ENCODE measurements around the gene KHDC1. TPM values are rescaled to one million over a fixed set of nuclear protein-coding genes. Genes with fewer than 3 reads are reported as not detected.
A peak's percentile ranks its signal among the peaks of the same experiment; 100 is the strongest.
"Not testable (repeated sequence)": the region's sequence is repeated elsewhere in the genome, so short reads cannot be mapped to it uniquely, and the experiment has no call there.

Gene KHDC1
- total RNA-seq, 1 experiment from 2014 or later: 0.66 TPM

GRCh38 chr6:73282871-73283270 lies 19.9 kb upstream of the KHDC1 start:
- H3K4me1 ChIP-seq (replicated peaks): no peaks in the 10 kb centered on the region
- H3K9me3 ChIP-seq (replicated peaks): no peaks in the 10 kb centered on the region; the same call in 1 of the 2 replicates
- no peak overlapping the region for H3K27ac ChIP-seq
- H3K27me3 ChIP-seq (replicated peaks): no peaks in the 10 kb centered on the region
- no peak for DNase-seq (ENCODE audit: low read depth in 1 of 2, low spot score in 2 of 2)
- H3K36me3 ChIP-seq: no peaks in the 10 kb centered on the region
- H3K4me3 ChIP-seq: no peak overlapping the region

- not testable (repeated sequence) for H3K9me3 ChIP-seq (replicated peaks); H3K27ac ChIP-seq; H3K27me3 ChIP-seq (replicated peaks); DNase-seq (ENCODE audit: low read depth in 1 of 2, low spot score in 2 of 2); H3K36me3 ChIP-seq; H3K4me1 ChIP-seq (replicated peaks); H3K4me3 ChIP-seq
These were observed 18.7 kb upstream of the KHDC1 start for GRCh38 chr6:73281684-73282083.

- not testable (repeated sequence) for H3K27me3 ChIP-seq (replicated peaks); H3K4me3 ChIP-seq; H3K9me3 ChIP-seq (replicated peaks); H3K4me1 ChIP-seq (replicated peaks)
- Histone ChIP-seq H3K27ac (peak overlapping the region; percentile 53), H3K36me3 (peaks cover 24% of the 10 kb centered on the region)
- peak; percentile 55 to 58 for DNase-seq (ENCODE audit: low read depth in 1 of 2, low spot score in 2 of 2)
These were observed 6.3 kb upstream of the KHDC1 start for GRCh38 chr6:73269296-73269695.

GRCh38 chr6:73268896-73269295 lies 5.9 kb upstream of the KHDC1 start:
- not testable (repeated sequence) for H3K4me3 ChIP-seq; H3K9me3 ChIP-seq (replicated peaks); H3K27me3 ChIP-seq (replicated peaks); DNase-seq (ENCODE audit: low read depth in 1 of 2, low spot score in 2 of 2); H3K27ac ChIP-seq
- Histone ChIP-seq H3K36me3 (peaks cover 20% of the 10 kb centered on the region), H3K4me1 (replicated peaks) (peaks cover 12% of the 10 kb centered on the region)

- DNase-seq (ENCODE audit: low read depth in 1 of 2, low spot score in 2 of 2): no peak
- Histone ChIP-seq H3K27ac (no peak overlapping the region), H3K27me3 (replicated peaks) (no peaks in the 10 kb centered on the region), H3K4me1 (replicated peaks) (peaks cover 24% of the 10 kb centered on the region), H3K9me3 (replicated peaks) (no peaks in the 10 kb centered on the region), H3K36me3 (no peaks in the 10 kb centered on the region), H3K4me3 (no peak overlapping the region)
These were observed 1.4 kb upstream of the KHDC1 start for GRCh38 chr6:73264446-73264845.

- Histone ChIP-seq H3K27me3 (replicated peaks) (no peaks in the 10 kb centered on the region), H3K36me3 (no peaks in the 10 kb centered on the region), H3K4me3 (peak overlapping the region; percentile 51), H3K9me3 (replicated peaks) (no peaks in the 10 kb centered on the region), H3K27ac (0 out of 2 replicates have a peak overlapping the region, but pooled peaks have one; percentile 21), H3K4me1 (replicated peaks) (peaks cover 20% of the 10 kb centered on the region)
- no peak for DNase-seq (ENCODE audit: low read depth in 1 of 2, low spot score in 2 of 2)
These were observed 544 bp upstream of the KHDC1 start for GRCh38 chr6:73263570-73263909.

- DNase-seq (ENCODE audit: low read depth in 1 of 2, low spot score in 2 of 2): no peak
- peaks cover 14% of the 10 kb centered on the region for H3K4me1 ChIP-seq (replicated peaks)
- no peaks in the 10 kb centered on the region for H3K36me3 ChIP-seq
- no peak overlapping the region for H3K4me3 ChIP-seq
- no peaks in the 10 kb centered on the region for H3K9me3 ChIP-seq (replicated peaks)
- H3K27ac ChIP-seq: no peak overlapping the region
- no peaks in the 10 kb centered on the region for H3K27me3 ChIP-seq (replicated peaks)
These were observed 4.3 kb downstream of the KHDC1 start for GRCh38 chr6:73258721-73259120.

GRCh38 chr6:73254323-73254722 lies 8.7 kb downstream of the KHDC1 start:
- H3K9me3 ChIP-seq (replicated peaks); H3K4me3 ChIP-seq; DNase-seq (ENCODE audit: low read depth in 1 of 2, low spot score in 2 of 2); H3K4me1 ChIP-seq (replicated peaks); H3K27me3 ChIP-seq (replicated peaks); H3K27ac ChIP-seq; H3K36me3 ChIP-seq: not testable (repeated sequence)

- Histone ChIP-seq H3K4me3 (no peak overlapping the region), H3K9me3 (replicated peaks) (no peaks in the 10 kb centered on the region), H3K27ac (no peak overlapping the region), H3K36me3 (no peaks in the 10 kb centered on the region), H3K4me1 (replicated peaks) (no peaks in the 10 kb centered on the region), H3K27me3 (replicated peaks) (peaks cover 5% of the 10 kb centered on the region; the same call in 1 of the 2 replicates)
- DNase-seq (ENCODE audit: low read depth in 1 of 2, low spot score in 2 of 2): no peak
These were observed 10.3 kb downstream of the KHDC1 start for GRCh38 chr6:73252703-73253102.

GRCh38 chr6:73250016-73250415 lies 13.0 kb downstream of the KHDC1 start:
- H3K27me3 ChIP-seq (replicated peaks): peaks cover 5% of the 10 kb centered on the region
- no peaks in the 10 kb centered on the region for H3K36me3 ChIP-seq
- H3K4me3 ChIP-seq: no peak overlapping the region
- H3K9me3 ChIP-seq (replicated peaks): no peaks in the 10 kb centered on the region
- no peak overlapping the region for H3K27ac ChIP-seq
- DNase-seq (ENCODE audit: low read depth in 1 of 2, low spot score in 2 of 2): no peak
- H3K4me1 ChIP-seq (replicated peaks): no peaks in the 10 kb centered on the region

- Histone ChIP-seq H3K9me3 (replicated peaks) (no peaks in the 10 kb centered on the region), H3K4me3 (no peak overlapping the region), H3K4me1 (replicated peaks) (no peaks in the 10 kb centered on the region), H3K27ac (no peak overlapping the region), H3K36me3 (no peaks in the 10 kb centered on the region), H3K27me3 (replicated peaks) (peaks cover 5% of the 10 kb centered on the region)
- no peak for DNase-seq (ENCODE audit: low read depth in 1 of 2, low spot score in 2 of 2)
These were observed 14.6 kb downstream of the KHDC1 start for GRCh38 chr6:73248192-73248903.

GRCh38 chr6:73242001-73242400 lies 21.0 kb downstream of the KHDC1 start:
- Histone ChIP-seq H3K4me3 (no peak overlapping the region), H3K27ac (no peak overlapping the region), H3K9me3 (replicated peaks) (no peaks in the 10 kb centered on the region), H3K27me3 (replicated peaks) (no peaks in the 10 kb centered on the region; the same call in 1 of the 2 replicates), H3K4me1 (replicated peaks) (no peaks in the 10 kb centered on the region), H3K36me3 (no peaks in the 10 kb centered on the region)
- no peak for DNase-seq (ENCODE audit: low read depth in 1 of 2, low spot score in 2 of 2)

GRCh38 chr6:73240730-73241129 lies 22.3 kb downstream of the KHDC1 start:
- H3K9me3 ChIP-seq (replicated peaks): no peaks in the 10 kb centered on the region
- no peaks in the 10 kb centered on the region for H3K36me3 ChIP-seq
- no peaks in the 10 kb centered on the region; the same call in 1 of the 2 replicates for H3K27me3 ChIP-seq (replicated peaks)
- no peak overlapping the region for H3K4me3 ChIP-seq
- H3K27ac ChIP-seq: no peak overlapping the region
- H3K4me1 ChIP-seq (replicated peaks): no peaks in the 10 kb centered on the region
- DNase-seq (ENCODE audit: low read depth in 1 of 2, low spot score in 2 of 2): no peak

- Histone ChIP-seq H3K36me3 (no peaks in the 10 kb centered on the region), H3K4me1 (replicated peaks) (no peaks in the 10 kb centered on the region), H3K4me3 (no peak overlapping the region), H3K27ac (no peak overlapping the region), H3K27me3 (replicated peaks) (no peaks in the 10 kb centered on the region), H3K9me3 (replicated peaks) (no peaks in the 10 kb centered on the region)
- DNase-seq (ENCODE audit: low read depth in 1 of 2, low spot score in 2 of 2): peak in 1 of 2 experiments; percentile 5
These were observed 26.7 kb downstream of the KHDC1 start for GRCh38 chr6:73236144-73236750.
